Adipocyte (in vitro differentiated cells): ENCODE results near the gene USP10.
"Not testable (repeated sequence)": the region's sequence is repeated elsewhere in the genome, so short reads cannot be mapped to it uniquely, and the experiment has no call there.

Experiments
- DNase-seq: peaks from one replicate; pipeline ENCODE4 v3.0.0-alpha.2; 2015; ENCODE audit warnings: low read depth
- H3K27me3 ChIP-seq: replicated peaks from 2 replicates; pipeline ENCODE4 v1.7.0; 2013; ENCODE audit warnings: mild to moderate bottlenecking, low read length, moderate library complexity; ENCODE audit not compliant: control insufficient read depth, insufficient read depth
- H3K36me3 ChIP-seq: 2 replicates; pipeline ENCODE4 v1.7.0; 2013; ENCODE audit warnings: low read length, mild to moderate bottlenecking, moderate library complexity; ENCODE audit not compliant: control insufficient read depth, insufficient read depth, severe bottlenecking
- H3K4me1 ChIP-seq: 2 replicates; pipeline ENCODE4 v1.7.0; 2013; ENCODE audit warnings: mild to moderate bottlenecking, low read length, moderate library complexity; ENCODE audit not compliant: control insufficient read depth, insufficient read depth
- H3K4me3 ChIP-seq: 2 replicates; pipeline ENCODE4 v1.7.0; 2013; ENCODE audit warnings: mild to moderate bottlenecking, low read length, moderate library complexity
- H3K9ac ChIP-seq: 2 replicates; pipeline ENCODE4 v1.7.0; 2013; ENCODE audit warnings: mild to moderate bottlenecking, low read length, moderate library complexity
- H3K9me3 ChIP-seq: 2 replicates; pipeline ENCODE4 v1.7.0; 2013; ENCODE audit warnings: mild to moderate bottlenecking, low read length, moderate library complexity; ENCODE audit not compliant: control insufficient read depth

USP10 gene

DNA sequence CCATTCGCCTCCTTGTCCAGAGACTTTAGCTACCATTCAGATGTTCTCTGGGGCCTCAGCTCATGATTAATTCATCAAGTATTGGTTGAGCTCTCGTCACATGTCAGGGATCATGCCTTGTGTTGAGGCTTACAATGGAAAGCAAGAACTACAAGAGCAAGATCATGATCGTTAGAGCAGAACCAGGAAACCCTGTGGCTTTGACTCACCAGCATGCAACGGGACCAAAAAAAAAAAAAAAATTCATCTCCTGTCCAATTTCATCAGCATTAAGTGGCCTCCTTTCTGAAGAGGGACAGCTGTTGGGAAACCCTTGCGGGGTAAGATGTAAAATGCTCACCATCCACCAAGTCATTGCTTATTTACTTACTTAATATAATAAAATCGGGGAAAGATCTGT is 12.1 kb upstream of the USP10 start:
- Histone ChIP-seq H3K27me3 (no peaks in the 10 kb centered on the region), H3K4me1 (no peaks in the 10 kb centered on the region), H3K4me3 (no peak overlapping the region), H3K9me3 (no peaks in the 10 kb centered on the region), H3K9ac (no peak overlapping the region), H3K36me3 (no peaks in the 10 kb centered on the region)
- peak; percentile 68 for DNase-seq

DNA sequence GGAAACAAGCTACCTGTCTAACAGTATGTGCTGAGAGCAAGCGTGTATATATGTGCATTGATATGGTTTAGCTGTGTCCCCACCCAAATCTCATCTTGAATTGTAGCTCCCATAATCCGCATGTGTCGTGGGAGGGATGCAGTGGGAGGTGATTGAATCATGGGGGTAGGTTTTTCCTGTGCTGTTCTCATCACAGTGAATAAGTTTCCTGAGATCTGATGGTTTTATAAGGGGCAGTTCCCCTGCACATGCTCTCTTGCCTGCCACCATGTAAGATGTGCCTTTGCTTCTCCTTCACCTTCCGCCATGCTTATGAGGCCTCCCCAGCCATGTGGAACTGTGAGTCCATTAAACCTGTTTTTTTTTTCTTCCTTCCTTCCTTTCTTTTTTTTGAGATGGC is 11.6 kb upstream of the USP10 start:
- H3K4me3 ChIP-seq, H3K9me3 ChIP-seq, H3K4me1 ChIP-seq, DNase-seq, H3K36me3 ChIP-seq, H3K27me3 ChIP-seq, H3K9ac ChIP-seq: not testable (repeated sequence)

DNA sequence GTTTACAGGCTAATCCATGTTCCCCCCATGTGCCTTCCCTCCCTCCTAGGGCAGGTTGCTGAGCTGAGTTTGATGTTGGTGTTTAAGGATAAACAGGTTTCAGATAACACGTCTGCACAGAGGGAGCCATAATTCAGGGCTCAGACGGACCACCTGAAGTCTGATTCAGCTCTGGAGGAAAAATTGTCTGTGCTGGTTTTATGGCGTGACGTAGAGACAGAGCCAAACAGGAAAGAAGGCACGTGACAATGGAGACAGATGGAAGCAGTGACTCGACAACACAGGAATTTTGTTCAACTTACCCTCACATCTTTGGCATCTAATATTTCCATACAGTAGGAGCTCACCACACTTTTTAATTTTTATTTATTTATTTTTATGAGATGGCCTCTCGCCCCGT is 10.7 kb upstream of the USP10 start:
- no peak overlapping the region for H3K9ac ChIP-seq
- DNase-seq, result peak; percentile 74
- no peak overlapping the region for H3K4me3 ChIP-seq
- H3K36me3 ChIP-seq, result no peaks in the 10 kb centered on the region
- no peaks in the 10 kb centered on the region for H3K4me1 ChIP-seq
- no peaks in the 10 kb centered on the region for H3K27me3 ChIP-seq
- no peaks in the 10 kb centered on the region for H3K9me3 ChIP-seq

DNA sequence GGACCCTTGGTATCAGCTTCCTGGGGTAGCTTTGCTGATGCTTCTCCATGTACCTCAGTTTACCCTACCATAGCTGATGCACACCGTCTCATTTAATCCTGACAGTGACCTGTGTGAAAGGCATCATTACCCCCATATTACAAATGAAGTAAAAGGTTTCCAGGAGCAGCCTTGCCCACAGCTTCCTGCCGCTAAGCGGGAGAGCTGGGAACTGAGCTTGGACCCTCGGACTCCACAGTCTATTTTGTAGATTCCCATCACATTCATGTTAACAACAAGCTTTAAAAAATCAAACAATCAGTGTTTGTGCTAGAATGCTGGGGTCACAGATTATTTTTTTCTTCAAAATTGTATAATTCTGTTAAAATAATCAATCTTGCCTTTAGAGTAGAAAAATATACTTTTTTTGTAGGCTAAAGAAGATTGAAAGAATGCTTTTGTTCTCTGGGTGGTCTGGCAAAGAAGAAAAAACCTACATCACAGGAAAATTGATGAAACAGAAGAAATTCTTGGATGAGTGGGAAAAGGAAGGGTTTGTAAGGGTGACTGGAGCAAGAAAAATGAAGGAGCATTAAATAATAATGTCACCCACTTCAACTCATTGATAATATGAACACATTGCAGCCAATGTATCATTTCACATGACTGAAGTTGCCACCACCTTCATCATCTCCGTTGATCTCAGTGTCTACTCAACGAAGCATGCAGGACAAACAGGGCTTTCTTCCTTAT is 9.5 kb upstream of the USP10 start:
- no peak overlapping the region for H3K9ac ChIP-seq
- no peak overlapping the region for H3K4me3 ChIP-seq
- H3K36me3 ChIP-seq, result no peaks in the 10 kb centered on the region
- no peak for DNase-seq
- H3K9me3 ChIP-seq, result no peaks in the 10 kb centered on the region
- no peaks in the 10 kb centered on the region for H3K4me1 ChIP-seq
- H3K27me3 ChIP-seq, result no peaks in the 10 kb centered on the region

DNA sequence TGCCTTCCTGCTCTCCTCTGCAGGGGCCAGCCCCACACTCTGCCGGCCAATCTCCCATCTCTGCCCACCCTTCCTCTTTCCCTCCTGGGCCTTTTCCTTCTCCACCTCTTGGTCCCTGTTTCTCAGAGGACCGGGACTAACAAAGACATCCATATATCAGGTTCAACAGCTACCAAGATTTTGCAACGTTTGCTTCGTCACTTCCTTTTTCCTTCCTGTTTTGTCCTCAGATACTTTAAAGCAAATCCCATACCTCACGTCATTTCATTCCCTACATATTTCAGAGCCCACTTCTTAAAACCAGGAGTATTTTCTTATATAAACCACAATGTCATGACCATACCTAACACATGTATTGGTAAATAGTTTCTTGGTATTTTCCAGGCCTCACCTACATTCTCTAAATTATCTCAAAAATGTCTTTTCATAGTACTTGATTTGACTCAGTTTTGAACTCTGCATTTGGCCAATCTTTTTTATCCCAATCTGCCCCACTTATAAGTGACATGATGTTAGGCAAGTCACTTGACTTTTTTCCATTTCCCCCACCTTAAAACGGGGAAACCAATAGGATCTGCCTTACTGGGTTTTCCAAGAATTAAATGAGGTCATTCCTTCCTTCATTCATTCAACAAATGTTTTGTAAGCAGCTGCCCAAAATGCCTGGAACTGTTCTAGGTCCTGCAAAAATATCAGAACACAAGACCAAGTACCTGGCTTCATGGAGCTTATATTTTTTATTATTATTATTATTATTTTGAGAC is 7.2 kb upstream of the USP10 start:
- no peaks in the 10 kb centered on the region for H3K36me3 ChIP-seq
- H3K4me3 ChIP-seq, result no peak overlapping the region
- H3K4me1 ChIP-seq, result no peaks in the 10 kb centered on the region
- H3K27me3 ChIP-seq, result no peaks in the 10 kb centered on the region
- no peaks in the 10 kb centered on the region for H3K9me3 ChIP-seq
- DNase-seq, result no peak
- H3K9ac ChIP-seq, result no peak overlapping the region

DNA sequence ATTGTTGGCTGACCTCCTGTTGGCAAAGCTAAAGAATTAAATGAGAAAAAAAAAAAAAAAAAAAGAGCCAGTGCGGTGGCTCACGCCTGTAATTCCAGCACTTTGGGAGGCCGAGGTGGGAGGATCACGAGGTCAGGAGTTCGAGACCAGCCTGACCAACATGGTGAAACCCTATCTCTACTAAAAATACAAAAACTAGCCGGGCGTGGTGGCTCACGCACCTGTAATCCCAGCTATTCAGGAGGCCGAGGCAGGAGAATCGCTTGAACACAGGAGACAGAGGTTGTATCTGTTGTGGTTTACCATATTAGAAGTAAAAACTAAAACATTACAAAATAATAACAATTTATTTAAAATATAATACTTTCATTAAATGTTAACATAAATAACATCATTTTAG is 5.9 kb upstream of the USP10 start:
- H3K9me3 ChIP-seq, H3K4me1 ChIP-seq, H3K4me3 ChIP-seq, H3K36me3 ChIP-seq, H3K9ac ChIP-seq, H3K27me3 ChIP-seq, DNase-seq: not testable (repeated sequence)

DNA sequence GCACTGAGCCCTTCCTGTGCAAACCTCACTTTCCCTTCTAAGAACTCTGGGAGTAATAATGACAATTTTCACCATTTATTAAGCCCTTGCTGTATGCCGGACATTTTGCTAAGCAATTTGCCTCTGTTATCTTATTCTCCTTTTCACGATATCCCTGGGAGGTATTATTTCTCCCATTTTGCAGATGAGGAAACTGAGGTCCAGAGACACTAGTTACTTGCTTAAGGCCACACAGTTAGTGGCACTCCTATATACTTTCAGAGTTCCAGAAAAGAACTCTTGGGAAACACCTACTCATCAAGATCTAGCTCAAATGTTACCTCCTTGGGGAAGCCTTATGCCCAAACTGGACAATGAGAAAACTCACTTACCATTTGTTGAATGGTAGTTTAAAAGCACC is 4.8 kb upstream of the USP10 start:
- no peaks in the 10 kb centered on the region for H3K9me3 ChIP-seq
- no peak overlapping the region for H3K9ac ChIP-seq
- DNase-seq, result no peak
- peaks cover 4% of the 10 kb centered on the region for H3K4me1 ChIP-seq
- H3K4me3 ChIP-seq, result no peak overlapping the region
- no peaks in the 10 kb centered on the region for H3K36me3 ChIP-seq
- no peaks in the 10 kb centered on the region for H3K27me3 ChIP-seq

DNA sequence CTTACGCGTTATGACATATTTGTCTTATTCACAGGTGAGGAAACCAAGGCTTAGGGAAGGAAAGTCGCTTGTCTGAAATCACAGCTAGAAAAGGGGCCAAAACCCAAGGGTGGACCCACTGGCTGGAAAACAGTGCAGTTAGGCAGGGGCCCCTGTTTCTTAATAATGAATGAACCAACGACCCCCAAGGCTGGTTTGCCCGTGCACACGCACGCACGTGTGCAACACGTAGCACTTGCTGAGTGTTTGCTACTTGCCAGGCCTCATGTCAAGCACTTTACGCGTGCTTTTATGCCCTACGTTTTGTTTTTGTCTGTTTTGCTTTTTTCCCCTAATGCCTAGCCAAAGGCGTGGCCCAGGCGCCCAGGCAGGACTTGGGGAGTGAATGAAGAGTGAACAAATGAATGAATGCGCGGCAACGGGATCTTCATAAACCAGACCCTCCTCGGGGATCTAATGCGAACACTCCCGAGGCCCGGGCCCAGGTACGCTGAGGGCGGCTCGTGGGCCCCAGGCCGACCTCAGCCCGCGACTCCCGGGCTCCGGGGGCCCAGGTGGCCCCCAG is 571 bp upstream of the USP10 start:
- no peaks in the 10 kb centered on the region for H3K27me3 ChIP-seq
- H3K9me3 ChIP-seq, result no peaks in the 10 kb centered on the region
- H3K4me1 ChIP-seq, result peaks cover 10% of the 10 kb centered on the region

DNA sequence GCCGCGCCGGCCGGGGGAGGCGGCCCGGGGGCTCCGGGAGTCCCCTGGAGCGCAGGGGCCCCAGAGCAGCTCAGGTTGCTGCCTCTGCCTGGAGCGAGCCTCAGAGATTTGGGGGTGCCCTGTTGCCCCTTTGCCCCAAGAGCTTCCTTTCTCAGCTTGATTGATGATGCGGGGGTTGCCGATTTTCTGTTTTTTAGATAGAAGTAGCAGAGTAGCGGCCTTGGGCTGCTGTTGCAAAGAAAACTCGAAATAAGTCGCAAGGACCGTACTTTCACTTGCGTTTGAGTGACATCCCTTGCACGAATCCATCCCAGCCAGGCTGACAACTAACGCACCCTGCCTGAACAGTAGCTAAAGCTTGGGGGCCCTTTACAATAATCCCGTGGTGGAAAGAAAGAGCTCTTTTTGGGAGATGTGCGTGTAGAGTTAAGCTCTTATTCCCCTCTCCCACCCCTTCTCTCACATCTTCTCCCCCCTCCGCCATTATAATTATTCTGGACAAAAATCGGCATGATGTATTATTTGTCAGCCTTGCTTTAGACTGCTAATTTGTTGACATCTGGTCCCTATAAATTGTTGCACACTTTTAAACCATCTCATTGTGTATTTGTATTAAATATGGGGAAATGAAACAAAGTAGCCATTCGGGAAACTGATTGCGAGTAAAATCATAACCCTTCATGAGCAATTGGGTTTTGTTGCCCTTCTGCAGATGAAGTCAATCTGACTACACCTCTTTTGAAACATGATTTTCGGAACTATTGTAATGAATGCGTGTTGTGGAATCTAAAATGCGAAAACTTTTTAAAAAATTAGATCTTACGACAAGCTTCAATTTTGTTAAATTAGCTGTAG is 873 bp downstream of the USP10 start:
- DNase-seq, result peak; percentile 69
- H3K4me3 ChIP-seq, result peak overlapping the region; percentile 90
- no peaks in the 10 kb centered on the region for H3K9me3 ChIP-seq
- no peaks in the 10 kb centered on the region for H3K27me3 ChIP-seq
- peak overlapping the region; percentile 81 for H3K9ac ChIP-seq
- no peaks in the 10 kb centered on the region for H3K36me3 ChIP-seq
- peaks cover 10% of the 10 kb centered on the region for H3K4me1 ChIP-seq

More for the DNA sequence above, 571 bp upstream of the USP10 start:
- DNase-seq, result no peak
- Histone ChIP-seq H3K36me3 (no peaks in the 10 kb centered on the region), H3K4me3 (peak overlapping the region; percentile 90), H3K9ac (peak overlapping the region; percentile 81)

DNA sequence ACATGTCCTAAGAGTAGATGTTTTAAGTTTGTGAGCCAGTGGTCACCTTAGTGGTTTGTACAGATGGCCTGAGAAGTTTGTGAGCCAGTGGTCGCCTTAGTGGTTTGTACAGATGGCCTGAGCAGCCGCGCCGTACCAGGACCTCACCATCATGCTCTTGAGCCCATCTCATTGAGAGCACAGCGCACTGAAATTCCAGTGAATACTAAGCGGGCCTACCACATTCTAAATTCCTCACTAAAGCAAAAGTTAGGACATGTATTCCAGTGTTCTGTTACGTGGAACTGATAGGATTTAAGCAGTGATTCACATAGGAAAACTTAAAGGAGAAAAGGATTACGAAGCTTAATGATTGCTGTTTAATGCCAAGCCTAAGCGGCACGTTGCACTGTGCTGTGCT is 3.9 kb downstream of the USP10 start:
- no peak for DNase-seq

DNA sequence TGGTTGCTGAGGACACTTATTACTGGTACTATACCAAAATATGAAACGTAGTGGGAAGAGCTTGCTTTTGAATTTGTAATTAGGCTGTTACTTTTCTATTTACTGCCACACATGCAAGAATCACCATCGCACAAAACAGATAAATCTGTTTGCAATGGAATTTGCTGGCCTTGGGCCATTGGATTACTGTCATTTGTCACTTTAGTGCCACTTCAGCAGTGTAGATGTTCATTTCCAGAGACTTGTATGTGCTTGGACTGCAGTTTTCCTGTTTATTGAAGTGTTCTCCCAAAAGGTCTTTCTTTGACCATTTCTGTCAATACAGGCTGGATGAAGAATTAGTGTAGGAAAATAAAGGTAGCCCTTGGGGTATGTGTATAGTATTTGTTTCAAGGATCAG is 4.5 kb downstream of the USP10 start:
- H3K4me3 ChIP-seq, result no peak overlapping the region
- H3K36me3 ChIP-seq, result no peaks in the 10 kb centered on the region
- no peak overlapping the region for H3K9ac ChIP-seq
- no peak for DNase-seq
- H3K9me3 ChIP-seq, result no peaks in the 10 kb centered on the region
- no peaks in the 10 kb centered on the region for H3K27me3 ChIP-seq
- H3K4me1 ChIP-seq, result peaks cover 8% of the 10 kb centered on the region

More for the DNA sequence above, 3.9 kb downstream of the USP10 start:
- no peaks in the 10 kb centered on the region for H3K36me3 ChIP-seq
- no peaks in the 10 kb centered on the region for H3K9me3 ChIP-seq
- no peak overlapping the region for H3K4me3 ChIP-seq
- peaks cover 10% of the 10 kb centered on the region for H3K4me1 ChIP-seq
- H3K9ac ChIP-seq, result no peak overlapping the region
- no peaks in the 10 kb centered on the region for H3K27me3 ChIP-seq
